Right ventricle myocardium inferior (tissue), 1 donor: ENCODE data around the gene DNAJC17. TPM values are rescaled to one million over a fixed set of nuclear protein-coding genes. Genes with fewer than 3 reads are reported as not detected.

Experiments
- ATAC-seq: fragments of 200-7000 bp; cut with Tn5 transposase; one replicate; pipeline ENCODE4 v1.9.1; 2020; ENCODE audit warnings: mild to moderate bottlenecking, moderate library complexity
- DNase-seq: peaks from one replicate; pipeline ENCODE4 v3.0.0; 2021; ENCODE audit errors: missing footprints
- intact Hi-C: fragments of 100-400 bp; cut with DNase I; formaldehyde crosslinking; loops from one replicate; pipeline ENCODE4 v1.11.0; 2022
- total RNA-seq: library from RNA; stranded (reverse); fragmentation: NEBNext Ultra II Directional; extraction: Animal tissue kit (Norgen Biotek cat#: 25700); gene quantifications from one replicate; pipeline ENCODE4 v1.2.1, GENCODE V29; 2021
- donor health status: DM: no; HTN: yes; CAD: no; lungs with severe emphysema.

DNAJC17 gene
- total RNA-seq, 1 donor from 2014 or later: 19.7 TPM

DNA sequence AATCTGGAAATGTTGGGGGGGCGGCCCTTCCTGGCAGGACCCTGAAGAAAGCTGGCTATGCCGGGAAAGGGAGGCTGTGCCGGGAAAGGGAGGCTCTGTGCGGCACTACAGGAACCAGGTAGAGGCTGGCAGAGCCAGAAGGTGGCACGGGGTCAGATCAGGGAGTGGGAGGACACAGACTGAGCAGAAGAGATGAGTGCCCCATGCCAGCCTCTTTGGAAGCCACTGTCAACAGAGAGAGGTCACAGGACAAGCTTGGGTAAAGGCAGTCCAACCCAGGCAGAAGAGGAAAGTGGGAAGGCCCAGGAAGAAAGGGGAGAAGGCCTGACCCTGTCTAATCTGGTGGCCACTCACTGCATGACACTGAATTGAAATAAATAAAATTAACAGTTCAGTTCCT, 36.0 kb downstream of the DNAJC17 start:
- intact Hi-C loops: no loop called here
- DNase-seq: no peak
- no peak for ATAC-seq

DNA sequence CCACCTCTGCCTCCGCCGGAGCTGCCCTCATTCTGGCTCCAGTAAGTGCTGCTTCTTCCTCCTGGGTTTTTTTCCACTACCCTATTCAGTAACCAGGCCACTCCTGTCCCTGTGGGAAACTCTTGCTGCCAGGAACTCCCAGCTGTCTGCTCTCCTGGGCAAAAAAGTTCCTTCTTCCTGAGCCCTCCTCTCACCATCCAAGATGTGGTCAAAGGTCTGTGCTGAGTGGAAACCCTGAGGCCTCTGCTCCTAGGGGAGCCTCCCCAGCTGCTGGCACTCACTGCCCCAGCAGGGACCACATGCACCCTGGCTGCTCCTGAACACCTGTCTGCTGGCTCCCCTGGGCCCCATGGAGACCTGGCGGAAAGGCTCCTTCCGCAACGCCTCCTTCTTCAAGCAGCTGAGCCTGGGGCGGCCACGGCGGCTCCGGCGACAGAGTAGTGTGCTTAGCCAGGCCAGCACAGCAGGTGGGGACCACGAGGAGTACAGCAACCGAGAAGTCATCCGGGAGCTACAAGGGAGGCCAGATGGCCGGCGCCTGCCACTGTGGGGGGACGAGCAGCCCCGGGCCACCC, 37.0 kb downstream of the DNAJC17 start:
- no peak for DNase-seq
- no peak for ATAC-seq
- intact Hi-C loops: no loop called here

DNA sequence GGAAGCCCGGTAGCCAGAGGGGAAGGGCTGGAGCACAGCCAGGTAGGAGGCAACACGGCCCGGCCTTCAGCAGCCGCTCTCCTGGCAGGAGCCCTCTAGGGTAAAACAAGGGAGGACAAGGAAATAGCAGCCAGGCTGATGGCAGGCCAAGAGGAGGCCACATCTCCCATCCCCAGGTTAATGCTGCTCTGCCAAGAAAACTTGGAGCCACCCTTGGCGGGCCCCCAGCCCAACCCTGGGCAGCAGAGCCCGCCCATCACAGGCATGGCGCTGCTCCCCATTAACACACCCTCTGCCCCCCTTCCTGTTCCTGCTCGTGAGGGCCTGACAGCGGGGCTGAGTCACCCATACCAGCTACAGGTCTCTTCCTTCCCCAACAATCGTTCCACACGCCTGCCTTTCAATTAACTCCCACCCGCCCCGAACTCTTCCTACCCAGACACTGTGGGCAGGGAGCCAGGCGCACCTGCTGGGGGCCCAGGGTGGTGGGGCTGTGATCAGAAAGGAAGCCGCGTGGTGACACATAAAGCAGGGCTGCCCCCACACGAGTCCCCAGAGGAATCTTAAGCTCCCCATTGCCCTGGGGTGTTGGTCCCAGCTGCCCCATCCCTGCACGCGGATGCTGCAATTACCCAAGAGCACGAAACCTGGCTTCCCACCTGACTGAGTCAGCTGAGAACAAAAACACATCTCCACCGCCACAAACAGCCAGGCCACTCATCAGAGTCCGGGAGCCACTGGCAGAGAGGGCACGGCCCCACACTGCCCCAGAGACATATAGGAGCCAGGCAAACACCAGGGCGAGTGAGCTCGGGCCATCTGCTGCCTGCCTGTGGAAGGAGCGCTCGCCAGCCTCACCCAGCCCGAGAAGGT, 37.8 kb downstream of the DNAJC17 start, which contains the start of gene C15orf62:
C15orf62 (plus strand) TSS at position 707 of the 873 bp plus-strand sequence. CDS start 516 bp downstream, outside the sequence.
- ATAC-seq: no peak
- intact Hi-C loops: no loop called here

DNA sequence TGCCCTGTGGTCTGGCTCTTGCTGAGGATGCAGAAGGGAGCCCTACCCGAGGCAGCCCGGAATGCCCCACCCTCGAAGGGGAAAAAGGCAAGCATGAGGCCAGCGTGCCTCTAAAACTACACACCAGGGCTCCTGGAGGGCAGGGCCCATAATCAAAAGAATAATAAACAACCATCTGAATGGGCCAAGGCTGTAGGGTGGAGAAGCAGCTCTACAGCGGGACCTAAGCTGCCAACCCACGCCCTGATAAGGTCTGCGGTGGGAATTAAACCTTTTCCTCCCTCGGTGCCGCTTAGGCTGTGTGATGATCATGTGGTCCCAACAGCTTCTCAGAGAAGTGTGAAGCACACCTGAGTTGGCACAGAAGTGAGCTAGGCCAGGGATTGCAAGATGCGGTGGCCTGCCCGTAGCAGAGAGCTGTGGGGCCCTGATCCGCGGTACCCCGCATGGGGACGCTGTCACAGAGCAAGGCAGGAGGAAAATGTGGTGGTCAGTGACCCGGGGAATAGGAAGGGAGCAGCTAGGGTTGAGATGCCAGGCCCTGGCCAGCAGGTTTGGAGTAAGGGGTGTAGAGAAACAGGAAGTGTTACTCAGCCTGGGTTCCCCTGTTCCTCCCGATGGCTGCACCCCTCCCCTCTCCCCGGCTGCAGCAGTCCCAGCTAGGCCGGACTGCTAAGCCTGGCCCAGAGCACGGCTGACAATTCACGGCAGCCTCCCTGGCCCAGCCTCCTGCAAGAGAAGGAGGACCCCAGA, 38.6 kb downstream of the DNAJC17 start:
- DNase-seq (no peak), ATAC-seq (no peak)
- intact Hi-C loops: no loop called here

More for the DNA sequence above, 37.8 kb downstream of the DNAJC17 start, which contains the start of gene C15orf62:
- DNase-seq: no peak

DNA sequence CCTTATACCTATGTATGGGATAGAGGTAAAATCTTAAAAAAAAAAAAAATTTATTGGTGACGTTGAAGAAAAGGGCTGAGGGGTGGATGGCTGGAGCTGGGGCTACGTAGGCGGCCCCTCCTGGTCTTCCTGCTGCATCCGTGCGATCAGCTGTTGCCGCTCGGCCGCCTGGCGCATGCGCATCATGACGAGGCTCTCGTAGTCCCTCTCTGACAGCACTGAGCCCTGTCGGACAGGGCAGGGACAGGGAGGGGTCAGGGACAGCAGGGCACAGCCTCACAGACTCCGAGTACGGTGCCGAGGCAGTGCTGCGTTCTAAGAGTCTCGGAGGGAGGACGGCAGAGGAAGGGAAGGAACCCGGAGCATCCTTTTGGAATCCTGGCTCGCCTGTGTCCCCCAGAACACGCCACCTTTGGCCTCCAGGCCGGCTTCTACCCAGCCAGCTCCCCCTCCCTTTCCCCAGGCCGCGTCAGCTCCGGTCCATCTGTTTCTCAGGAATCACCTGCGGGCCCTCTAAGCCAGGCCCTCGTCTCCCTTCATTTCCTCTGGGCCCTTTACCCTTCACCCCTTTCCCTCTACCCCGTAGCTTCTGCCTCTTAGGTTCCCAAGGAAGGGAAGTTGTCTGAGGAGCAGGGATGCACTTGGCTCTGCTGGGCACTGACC, 39.3 kb downstream of the DNAJC17 start:
- ATAC-seq: no peak
- intact Hi-C loops: no loop called here
- DNase-seq: no peak

DNA sequence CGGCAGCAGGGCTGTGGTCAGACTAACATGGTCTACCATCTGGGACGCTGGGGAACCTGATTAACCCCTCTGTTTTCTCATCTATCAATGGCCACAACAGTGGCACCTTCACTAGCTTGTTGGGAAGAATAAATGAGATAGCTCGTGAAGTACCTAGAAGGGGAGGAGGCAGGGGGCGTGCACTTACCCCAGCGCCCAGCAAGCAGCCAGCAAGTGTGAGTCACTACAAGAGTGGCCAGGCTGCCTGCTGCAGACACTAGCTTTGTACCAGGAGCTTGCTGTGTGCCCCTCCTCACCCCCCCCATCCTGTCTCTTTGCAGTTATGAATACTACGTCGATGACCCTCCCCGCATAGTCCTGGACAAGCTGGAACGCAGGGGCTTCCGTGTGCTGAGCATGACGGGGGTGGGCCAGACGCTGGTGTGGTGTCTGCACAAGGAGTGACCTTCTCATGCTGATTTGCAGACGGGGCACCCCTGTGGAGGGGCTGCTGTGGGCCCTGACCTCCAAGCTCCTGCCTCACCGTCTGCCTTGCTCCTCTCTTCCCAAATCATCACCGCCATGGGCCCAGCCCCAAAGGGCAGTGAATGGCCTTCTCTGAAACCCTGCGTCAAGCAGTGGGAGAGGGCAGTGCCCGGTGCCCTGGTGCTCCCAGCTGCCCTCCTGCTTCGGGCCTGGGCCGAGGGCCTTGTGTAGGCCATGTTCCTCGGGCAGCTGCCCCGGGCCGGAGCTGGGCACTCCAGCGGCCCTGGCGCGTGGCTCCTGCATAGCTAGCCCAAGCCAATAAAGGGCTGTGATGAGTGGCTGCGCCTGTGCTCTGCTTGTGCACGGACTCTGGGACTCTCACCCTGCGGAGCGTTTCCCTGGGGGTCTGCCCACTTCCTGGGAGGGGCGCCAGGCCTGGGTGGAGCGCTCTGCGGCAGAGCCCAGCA, 40.1 kb downstream of the DNAJC17 start:
- ATAC-seq: no peak
- intact Hi-C loops: no loop called here
- no peak for DNase-seq

DNA sequence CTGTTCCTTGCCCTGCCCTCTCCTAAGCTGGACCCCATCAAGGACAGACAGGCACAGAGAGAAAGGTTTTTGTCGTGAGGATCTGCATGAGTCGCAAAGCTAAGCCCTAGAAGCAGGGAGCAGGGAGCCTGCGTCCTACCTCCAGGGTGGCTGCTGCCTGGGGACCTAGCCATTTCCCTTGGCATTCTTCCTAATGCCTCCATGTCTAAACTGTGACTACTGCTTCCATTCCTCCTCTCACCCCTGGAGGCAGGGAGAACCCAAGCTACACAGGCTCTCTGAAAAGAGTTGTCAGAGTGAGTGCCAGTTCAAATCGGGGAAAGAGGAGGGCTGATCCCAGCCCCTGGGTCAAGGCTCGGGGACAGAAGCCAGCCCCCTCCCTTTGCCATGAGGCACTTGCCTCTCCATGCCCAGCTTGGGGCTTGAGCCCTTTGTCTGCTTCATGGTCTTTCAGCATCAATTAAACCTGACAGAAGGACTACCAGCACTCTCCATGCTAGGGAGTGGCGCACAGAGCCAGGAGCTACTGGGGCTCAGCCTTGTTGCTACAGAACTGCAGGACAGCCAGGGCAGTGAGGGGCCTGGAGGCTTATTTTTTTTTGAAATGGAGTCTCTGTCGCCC, 41.0 kb downstream of the DNAJC17 start:
- DNase-seq: no peak
- intact Hi-C loops: no loop called here
- ATAC-seq: no peak

DNA sequence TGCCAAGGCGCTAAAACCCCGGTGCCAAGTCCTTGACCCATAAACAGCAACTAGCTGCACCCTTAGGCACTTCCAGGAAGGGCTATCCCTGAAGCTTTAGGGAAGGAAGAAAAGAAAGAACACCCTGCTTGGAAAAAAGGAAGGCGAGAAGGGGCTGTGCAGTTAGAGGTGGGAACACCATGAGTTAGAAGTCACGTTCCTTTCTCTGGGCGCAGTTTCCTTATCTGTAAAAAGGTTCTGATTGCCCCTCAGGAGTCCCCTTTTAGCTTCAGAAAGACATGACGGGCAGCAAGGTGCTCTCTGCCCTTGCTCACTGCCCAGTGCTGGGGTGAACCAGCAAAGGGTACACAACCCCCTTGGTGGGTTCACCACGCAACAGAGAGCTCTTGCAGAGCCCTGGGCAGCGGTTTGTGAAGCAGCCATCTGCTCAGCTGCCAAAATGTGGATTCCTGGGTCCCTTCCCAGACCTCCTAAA, 42.6 kb downstream of the DNAJC17 start:
- peak; percentile 4 for ATAC-seq
- intact Hi-C loops: no loop called here
- no peak for DNase-seq

DNA sequence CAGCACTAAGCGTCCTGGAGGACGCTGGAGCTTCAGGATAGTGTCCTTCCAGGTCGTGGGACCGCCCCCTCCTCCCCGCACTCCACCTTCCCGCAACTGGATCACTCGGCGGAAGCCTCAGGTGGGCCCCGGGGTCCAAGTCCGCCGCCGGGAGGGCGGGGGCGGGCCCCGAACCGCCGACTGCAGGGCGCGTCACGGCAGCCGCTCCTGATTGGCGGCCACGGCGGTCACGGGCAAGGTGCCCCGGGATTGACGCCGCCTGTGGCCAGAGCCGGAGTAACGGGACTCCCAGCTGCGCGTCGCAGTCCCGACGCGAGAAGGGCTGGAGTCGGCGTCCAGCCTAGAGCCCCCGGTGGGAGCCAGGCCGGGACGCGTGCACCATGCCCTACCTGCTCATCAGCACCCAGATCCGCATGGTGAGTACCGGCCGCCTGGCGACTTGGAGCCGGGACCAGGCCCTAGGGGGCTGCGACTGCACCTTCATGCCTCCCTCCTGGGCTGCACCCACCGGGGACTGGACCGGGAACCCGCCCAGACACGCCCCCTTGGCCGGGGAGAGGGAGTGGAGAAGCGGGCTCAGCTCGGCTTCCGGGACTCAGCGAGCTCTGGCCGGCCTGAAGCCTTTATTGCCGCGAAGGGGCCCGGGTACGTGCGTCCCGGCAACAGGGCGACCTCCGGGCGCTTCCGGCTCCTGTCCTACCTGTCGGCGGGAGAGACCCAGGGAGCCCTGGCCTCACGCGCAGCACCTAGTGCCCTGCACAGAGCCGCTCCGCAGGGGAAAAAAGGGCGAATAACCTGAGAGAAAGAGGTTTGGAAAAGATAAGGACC, 43.3 kb downstream of the DNAJC17 start, which contains the start of gene GCHFR:
GCHFR (plus strand) TSS at position 268 of the 828 bp plus-strand sequence; CDS start at position 381, 113 bp downstream.
- DNase-seq (peak; percentile 86), ATAC-seq (peak; percentile 84)
- intact Hi-C loops: no loop called here

DNA sequence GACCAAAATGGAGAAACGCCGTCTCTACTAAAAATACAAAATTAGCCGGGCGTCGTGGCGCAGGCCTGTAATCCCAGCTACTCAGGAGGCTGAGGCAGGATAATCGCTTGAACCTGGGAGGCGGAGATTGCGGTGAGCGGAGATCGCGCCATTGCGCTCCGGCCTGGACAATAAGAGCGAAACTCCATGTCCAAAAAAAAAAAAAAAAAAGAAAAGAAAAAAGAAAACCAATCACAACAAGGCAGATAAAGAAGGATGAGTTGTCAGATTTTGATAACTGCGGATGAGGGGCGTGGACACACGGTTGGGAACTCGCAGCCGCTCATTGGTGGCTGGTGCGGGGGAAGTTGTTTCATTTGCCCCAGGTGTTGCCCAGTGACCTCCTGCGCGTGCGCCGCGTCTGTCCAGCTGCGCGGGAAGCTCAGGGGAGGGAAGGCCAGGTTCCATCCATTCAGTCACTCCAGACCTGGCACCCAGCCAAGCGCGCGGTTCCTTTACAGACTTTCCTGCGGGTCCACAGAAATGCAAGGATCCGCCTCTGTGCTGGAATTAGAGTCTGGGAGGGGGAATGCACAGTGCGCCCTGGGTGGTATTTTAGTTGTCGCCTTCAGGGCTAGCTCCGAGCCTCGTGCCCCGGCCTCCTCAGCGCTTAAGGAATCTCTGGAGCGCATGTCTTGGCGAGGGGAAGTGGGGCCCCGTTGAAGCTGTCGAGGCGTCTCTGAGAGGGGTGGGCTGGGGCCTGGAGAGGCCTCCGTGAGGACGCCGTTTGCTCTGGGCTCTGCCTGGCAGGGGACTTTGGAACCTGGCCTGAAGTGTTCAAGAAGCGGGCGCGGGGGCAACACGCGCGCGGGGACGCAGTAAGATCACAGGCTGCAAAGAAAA, 44.1 kb downstream of the DNAJC17 start:
- DNase-seq (peak; percentile 85), ATAC-seq (peak; percentile 20)
- intact Hi-C loops: no loop called here

DNA sequence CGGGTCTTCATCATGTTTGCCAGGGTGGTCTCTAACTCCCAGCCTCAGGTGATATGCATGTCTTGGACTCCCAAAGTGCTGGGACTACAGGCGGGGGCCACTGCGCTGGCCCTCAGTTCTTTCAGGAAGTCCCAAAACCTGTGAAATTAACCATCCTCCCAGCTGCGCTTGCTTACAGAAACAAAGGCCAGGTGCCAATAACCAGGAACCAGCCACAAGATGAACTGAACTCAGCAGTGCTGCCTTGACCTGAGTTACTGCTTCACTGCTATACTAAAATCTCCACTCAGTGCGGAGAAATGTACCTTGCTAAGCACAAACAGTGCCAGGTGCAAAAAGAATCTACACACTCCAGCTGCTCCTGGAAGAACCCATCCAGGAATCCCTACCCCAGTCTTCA, 47.3 kb downstream of the DNAJC17 start:
- no peak for ATAC-seq
- no peak for DNase-seq
- intact Hi-C loops: loop anchor here (10.0 kb wide), 1 partner anchor 245 kb away; no protein-coding TSS in a partner anchor

DNA sequence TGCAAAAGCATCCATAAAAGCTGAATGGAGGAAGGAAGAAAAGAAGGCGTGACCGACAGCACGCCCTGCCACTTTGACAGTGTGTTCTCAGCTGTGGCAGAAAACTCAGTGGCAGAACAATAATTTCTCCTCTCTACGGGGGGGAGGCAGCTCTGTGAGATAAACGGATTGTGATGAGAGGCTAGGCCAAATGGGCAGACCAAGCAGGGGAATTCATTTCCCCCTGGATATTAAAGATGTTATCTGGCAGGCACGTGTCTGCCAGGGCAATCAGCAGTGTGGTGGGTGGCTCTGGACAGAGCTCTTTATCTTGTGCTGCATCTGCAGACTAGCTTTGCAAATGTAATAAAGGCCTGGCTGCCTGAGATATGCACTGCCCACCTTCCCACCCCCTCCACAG, 50.3 kb downstream of the DNAJC17 start:
- DNase-seq (no peak), ATAC-seq (no peak)
- intact Hi-C loops: loop anchor here (10.0 kb wide), 1 partner anchor 242 kb away; no protein-coding TSS in a partner anchor

DNA sequence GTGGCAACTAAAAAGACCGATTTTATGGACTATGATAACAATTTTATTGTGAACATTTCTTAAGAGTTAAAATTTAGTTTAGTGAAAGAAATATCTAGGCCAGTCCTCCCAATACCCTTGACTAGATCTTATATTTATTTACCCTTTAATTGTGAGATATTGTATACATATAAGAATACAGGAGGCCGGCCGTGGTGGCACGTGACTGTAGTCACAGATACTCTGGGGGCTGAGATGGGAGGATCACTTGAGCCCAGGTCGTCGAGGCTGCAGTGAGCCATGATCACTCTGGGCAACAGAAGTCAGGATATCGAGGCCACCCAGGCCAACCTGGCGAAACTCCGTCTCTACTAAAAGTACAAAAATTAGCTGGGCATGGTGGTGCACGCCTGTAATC, 51.5 kb downstream of the DNAJC17 start:
- intact Hi-C loops: loop anchor here (1.0 to 10.0 kb wide), 2 partner anchors 51 to 241 kb away; partner anchors contain the start of genes DNAJC17 and ZFYVE19

DNA sequence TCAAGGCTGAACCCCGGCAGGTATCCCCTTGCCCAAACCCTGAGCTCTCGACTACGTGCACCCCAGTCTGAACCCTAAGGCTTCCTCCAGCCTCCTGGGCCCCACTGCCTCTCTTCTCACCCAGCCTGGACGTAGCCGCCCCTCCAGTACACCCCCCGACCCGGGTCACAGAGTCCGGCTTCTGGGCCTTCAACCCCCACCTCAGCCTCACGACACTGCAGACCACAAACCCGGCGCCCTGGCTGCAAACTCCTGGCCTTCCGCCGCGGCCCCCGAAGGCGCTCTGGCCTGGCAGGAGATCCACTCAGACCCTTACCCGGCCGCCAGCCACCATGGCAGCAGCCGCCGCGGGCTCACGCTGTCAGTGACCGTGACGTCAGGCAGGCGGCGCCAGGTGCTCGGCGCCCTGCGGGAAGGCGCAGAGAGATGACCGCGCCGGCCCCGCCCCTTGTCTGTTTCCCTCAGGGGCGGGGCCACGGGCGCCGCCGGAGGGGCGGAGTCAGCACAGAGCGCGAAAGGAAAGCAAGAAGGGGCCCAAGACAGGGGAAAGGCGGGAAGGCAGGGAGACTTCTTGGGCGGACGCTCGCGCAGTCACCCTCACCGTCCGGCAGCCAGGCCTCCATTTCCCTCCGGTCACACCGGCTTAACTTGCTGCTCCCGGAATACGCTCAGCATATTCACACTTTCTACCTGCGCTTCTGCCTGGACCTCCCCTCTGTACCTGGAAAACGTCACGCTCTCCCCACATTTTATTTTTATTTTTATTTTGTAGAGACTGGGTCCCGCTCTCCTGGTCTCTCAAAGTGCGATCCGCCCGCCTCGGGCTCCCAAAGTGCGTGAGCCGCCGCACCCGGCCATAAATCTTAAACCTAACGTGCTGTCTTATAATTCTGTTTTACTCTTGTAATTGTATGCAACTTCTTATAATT, 52.1 kb downstream of the DNAJC17 start, which contains the start of gene RMDN3:
RMDN3 (minus strand) TSS at position 372 of the 929 bp plus-strand sequence. CDS start 471 bp downstream, outside the sequence.
- DNase-seq (peak; percentile 98), ATAC-seq (peak; percentile 99)
- intact Hi-C loops: loop anchor here (1.0 to 10.0 kb wide), 3 partner anchors 52 to 240 kb away; partner anchors contain the start of genes DNAJC17, RAD51 and ZFYVE19

More for the DNA sequence above, 51.5 kb downstream of the DNAJC17 start:
- no peak for ATAC-seq
- no peak for DNase-seq
